Measurements from ENCODE around the gene RBM33. TPM values are rescaled to one million over a fixed set of nuclear protein-coding genes. Genes with fewer than 3 reads are reported as not detected.

The RBM33 gene
- total and polyA plus RNA-seq, 2 of the 8 experiments (the other 6 are each of a cell fraction or from before 2014, with no cell fraction given): 16.5 to 64.6 TPM

- Histone ChIP-seq H3K4ac (replicated peaks; ENCODE audit: insufficient read length, low read depth, low read length) (no peak overlapping the region), H3K18ac (ENCODE audit: extremely low read depth, low read length) (no peak overlapping the region), H3K56ac (replicated peaks; ENCODE audit: insufficient read length, low read depth, low read length) (no peak overlapping the region), H2BK15ac (ENCODE audit: low read length) (no peak overlapping the region), H4K20me1 (replicated peaks in 1 of 2; ENCODE audit: control insufficient read depth in 1 of 2, insufficient read depth in 2 of 2, low read length in 2 of 2) (peaks cover 4% of the 10 kb centered on the region in 2 experiments), H3K9me3 (ENCODE audit: insufficient read depth in 2 of 2, low read depth in 1 of 2, low read length in 1 of 2) (peaks cover 0 to 6% of the 10 kb centered on the region in 2 experiments; a peak in 1 of 4 replicates), H4K91ac (replicated peaks; ENCODE audit: insufficient read length, low read length) (no peak overlapping the region), H2AFZ (ENCODE audit: low read length) (no peak overlapping the region), H3K27ac (ENCODE audit: low read depth, low read length) (no peak overlapping the region), H2AK5ac (ENCODE audit: low read depth, low read length) (no peak overlapping the region), H2BK20ac (ENCODE audit: low read length) (no peak overlapping the region), H2BK120ac (replicated peaks; ENCODE audit: low read depth, low read length) (no peak overlapping the region), H3K79me2 (ENCODE audit: control insufficient read depth in 1 of 2, insufficient read depth in 2 of 2, low read length in 2 of 2) (no peaks in the 10 kb centered on the region), H3K4me1 (replicated peaks in 1 of 4; ENCODE audit: control insufficient read depth in 3 of 4, insufficient read depth in 4 of 4, low read length in 3 of 4) (peaks cover 0 to 13% (median 4%) of the 10 kb centered on the region in 4 experiments; a peak in 5 of 7 replicates), H3K36me3 (ENCODE audit: control insufficient read depth in 2 of 4, insufficient read depth in 4 of 4, low read length in 3 of 4) (no peaks in the 10 kb centered on the region), H3K14ac (ENCODE audit: insufficient read length) (no peak overlapping the region), H3K23ac (ENCODE audit: insufficient read length) (no peak overlapping the region), H3K79me1 (ENCODE audit: low read depth, low read length) (no peaks in the 10 kb centered on the region), H4K5ac (ENCODE audit: insufficient read length, low read depth, low read length) (no peak overlapping the region), H3K4me3 (ENCODE audit: extremely low read depth in 1 of 4, insufficient read depth in 2 of 4, low read depth in 3 of 4, low read length in 4 of 4) (no peak overlapping the region), H3K9ac (replicated peaks in 1 of 4; ENCODE audit: extremely low read depth in 1 of 4, low read depth in 3 of 4, low read length in 3 of 4) (no peak overlapping the region), H2BK12ac (ENCODE audit: low read depth, low read length) (no peak overlapping the region), H3K27me3 (replicated peaks in 1 of 4; ENCODE audit: control insufficient read depth in 3 of 4, extremely low read depth in 1 of 4, insufficient read depth in 3 of 4, low read length in 3 of 4) (peaks cover 15 to 28% (median 19%) of the 10 kb centered on the region in 4 experiments), H3K23me2 (ENCODE audit: low read depth, low read length) (no peaks in the 10 kb centered on the region), H2BK5ac (ENCODE audit: low read depth, low read length) (no peak overlapping the region), H4K8ac (ENCODE audit: extremely low read depth, insufficient read depth, low read length) (no peak overlapping the region; the same call in 1 of the 2 replicates), H3K4me2 (ENCODE audit: insufficient read depth in 1 of 2, low read depth in 2 of 2, low read length in 2 of 2) (no peak overlapping the region)
- POLR2A ChIA-PET (ENCODE audit: partially characterized antibody): no interaction called here
- CTCF ChIA-PET (ENCODE audit: partially characterized antibody): no interaction called here
- DNase-seq (ENCODE audit: low read depth in 1 of 2, low spot score in 2 of 2) (no peak), FAIRE-seq (no peak)
- TF ChIP-seq SRF (IDR thresholded peaks at IDR 0.05; ENCODE audit: low read depth, low read length) (no peak), KDM1A (IDR thresholded peaks at IDR 0.05; ENCODE audit: borderline replicate concordance, low read length) (no peak), CBX8 (IDR thresholded peaks at IDR 0.05; ENCODE audit: borderline replicate concordance, low read depth, low read length) (no peak), EGR1 (IDR thresholded peaks at IDR 0.05; ENCODE audit: borderline replicate concordance, low read depth, low read length) (no peak), YY1 (IDR thresholded peaks at IDR 0.05; ENCODE audit: low read depth, low read length) (no peak)
- WGBS, 2 experiments (ENCODE audit: extremely low coverage in 1 of 2, insufficient coverage in 1 of 2, insufficient read length in 1 of 2, insufficient replicate concordance in 2 of 2, low coverage in 1 of 2, low lambda C conversion rate in 2 of 2, missing lambda C conversion rate in 1 of 2): 94% methylated on average over 21 of the region's 21 CpGs; no CpG with 5 or more reads in 1 of the 2 experiments
Observed at GRCh38 chr7:155818154-155818819, 173.8 kb downstream of the RBM33 start.
